ACHN (cell line): Measurements from ENCODE around the gene APBB2.
"Not testable (repeated sequence)": the region's sequence is repeated elsewhere in the genome, so short reads cannot be mapped to it uniquely, and the experiment has no call there.

Experiments
- DNase-seq: peaks from one replicate; pipeline ENCODE4 v3.0.0-alpha.2; 2015
- in situ Hi-C: cut with HindIII; loops from 2 replicates; pipeline ENCODE4 v1.10.0; 2017; ENCODE audit warnings: low sequenced_read_pairs, low pct_ligation_motif_present, low pct_unique_long_range_greater_than_20kb

The APBB2 gene

GRCh38 chr4:41060352-41061334 lies 153.7 kb downstream of the APBB2 start:
- no peak for DNase-seq
- in situ Hi-C loops: no loop called here

GRCh38 chr4:41059411-41059810 lies 154.9 kb downstream of the APBB2 start:
- DNase-seq, in situ Hi-C loops: not testable (repeated sequence)

- in situ Hi-C loops: no loop called here
- DNase-seq: no peak
These were observed 155.9 kb downstream of the APBB2 start for GRCh38 chr4:41058426-41058825.

DNA sequence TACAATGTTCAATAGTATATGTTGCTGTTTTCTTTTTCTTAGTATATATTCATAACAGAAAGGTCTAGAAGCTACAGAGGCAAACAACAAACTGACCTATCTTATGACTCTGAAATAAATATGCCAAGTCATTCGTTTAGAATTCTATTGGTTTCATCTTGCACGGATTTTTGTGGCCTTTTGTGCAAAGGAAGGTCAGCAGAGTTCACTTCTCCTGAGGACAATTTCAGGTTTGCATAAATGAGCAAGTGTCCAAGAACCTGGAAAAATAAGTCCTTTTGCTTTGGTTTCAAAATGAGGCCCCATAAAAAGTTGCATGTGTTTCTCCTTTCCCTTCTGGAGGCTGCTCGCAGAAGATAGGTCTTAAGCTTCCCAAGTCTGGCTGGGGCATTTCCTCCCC lies 156.9 kb downstream of the APBB2 start:
- DNase-seq: no peak
- in situ Hi-C loops: no loop called here

DNA sequence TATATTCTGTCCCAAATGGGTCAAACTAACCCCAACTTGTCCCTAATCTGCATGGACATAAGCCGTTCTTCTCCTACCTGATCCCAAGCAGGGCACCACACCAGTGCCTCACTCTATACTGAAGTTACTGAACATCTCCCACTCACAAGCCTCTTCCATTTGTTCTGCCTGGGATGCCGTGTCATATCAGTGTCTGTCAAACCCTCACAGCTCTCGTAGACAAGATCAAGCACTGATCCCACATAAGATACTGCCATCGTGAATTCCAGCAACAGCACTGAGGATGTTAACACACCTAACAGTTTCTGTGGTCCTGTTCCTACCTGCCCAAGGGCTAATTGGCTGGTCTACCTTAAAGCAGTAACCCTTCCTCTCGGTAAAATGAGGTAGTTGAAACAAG lies 162.1 kb downstream of the APBB2 start:
- no peak for DNase-seq
- in situ Hi-C loops: no loop called here

- in situ Hi-C loops: no loop called here
- no peak for DNase-seq
These were observed 163.2 kb downstream of the APBB2 start for GRCh38 chr4:41050880-41051775.

DNA sequence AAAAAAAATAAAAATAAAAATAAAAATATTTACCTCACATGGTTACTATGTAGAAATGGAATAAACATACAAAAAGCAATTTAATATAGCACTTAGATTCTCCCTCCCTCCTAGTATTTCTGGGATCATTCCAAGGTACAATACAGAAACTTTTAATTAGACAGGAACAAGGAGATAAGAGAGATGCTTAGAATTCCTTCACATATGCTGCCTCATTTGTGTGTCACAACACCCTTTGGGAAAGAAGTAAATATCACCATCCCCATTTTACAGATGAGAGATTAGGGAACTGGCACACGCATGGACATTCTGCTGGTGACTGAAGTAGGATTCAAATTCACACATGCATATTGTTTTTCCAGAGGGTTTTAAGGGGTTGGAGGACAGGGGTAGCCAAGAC lies 164.2 kb downstream of the APBB2 start:
- DNase-seq: no peak
- in situ Hi-C loops: no loop called here

- DNase-seq, in situ Hi-C loops: not testable (repeated sequence)
These were observed 165.2 kb downstream of the APBB2 start for GRCh38 chr4:41049176-41049575.

GRCh38 chr4:41044791-41045190 lies 169.6 kb downstream of the APBB2 start:
- in situ Hi-C loops: no loop called here

GRCh38 chr4:41044165-41044564 lies 170.2 kb downstream of the APBB2 start:
- in situ Hi-C loops: no loop called here
- peak; percentile 8 for DNase-seq

More at GRCh38 chr4:41044791-41045190, 169.6 kb downstream of the APBB2 start:
- DNase-seq: no peak

DNA sequence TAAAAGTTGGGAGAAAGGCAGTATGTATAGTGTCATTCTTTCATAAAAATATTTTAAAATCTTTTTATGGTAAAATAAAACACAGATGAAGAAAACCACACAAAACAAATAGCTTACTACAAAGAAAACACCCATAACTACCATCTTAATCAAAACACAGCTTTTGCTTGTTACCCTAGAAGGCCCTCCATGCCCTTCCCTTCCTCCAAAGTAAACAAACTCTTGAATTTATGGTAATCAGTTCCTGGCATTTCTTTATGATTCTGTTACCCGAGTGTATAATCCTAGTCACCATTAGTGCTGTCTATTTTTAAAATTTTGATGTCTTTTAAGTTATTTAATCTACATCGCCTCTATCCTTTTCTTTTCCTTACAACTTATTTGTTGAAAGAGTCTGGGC lies 170.9 kb downstream of the APBB2 start:
- DNase-seq: no peak
- in situ Hi-C loops: no loop called here

DNA sequence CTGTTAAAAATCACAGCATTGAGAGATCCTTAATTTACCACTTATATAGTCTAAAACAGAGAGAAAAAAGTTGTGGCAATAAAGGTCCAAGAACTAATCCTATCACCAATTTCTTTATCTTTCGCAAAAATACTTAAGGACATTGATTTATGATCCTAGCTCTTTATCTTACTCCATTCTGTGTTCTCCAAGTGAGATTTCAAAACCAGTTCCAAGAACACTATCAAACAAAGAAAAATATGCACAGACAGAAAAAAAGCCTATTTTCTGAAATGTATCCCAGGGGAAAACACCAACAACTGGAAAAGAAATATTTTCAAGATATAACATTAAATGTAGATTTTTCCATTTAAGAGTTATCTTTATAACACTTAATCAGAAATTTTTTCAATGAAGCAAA lies 172.8 kb downstream of the APBB2 start:
- DNase-seq: no peak
- in situ Hi-C loops: no loop called here

GRCh38 chr4:41039317-41039716 lies 175.0 kb downstream of the APBB2 start:
- DNase-seq: no peak

DNA sequence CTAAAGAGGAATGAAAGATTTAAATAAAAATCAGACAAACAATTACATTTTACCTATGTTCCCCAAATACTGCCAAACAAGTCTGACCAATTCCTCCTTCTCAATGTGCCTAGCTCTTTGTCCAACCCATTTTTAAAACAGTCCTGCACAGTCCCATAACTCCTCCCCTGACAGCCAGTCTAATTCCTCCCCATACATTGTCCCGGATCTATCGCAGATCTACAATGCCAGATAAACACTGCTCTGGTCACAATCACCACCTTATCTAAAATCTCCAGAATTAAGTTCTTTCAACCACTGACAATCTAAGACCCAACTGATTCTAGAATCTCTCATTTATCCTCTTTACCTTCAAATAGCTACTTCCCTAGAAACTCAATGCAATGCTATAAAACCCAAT lies 176.0 kb downstream of the APBB2 start:
- in situ Hi-C loops: no loop called here
- no peak for DNase-seq

More at GRCh38 chr4:41039317-41039716, 175.0 kb downstream of the APBB2 start:
- in situ Hi-C loops: no loop called here

DNA sequence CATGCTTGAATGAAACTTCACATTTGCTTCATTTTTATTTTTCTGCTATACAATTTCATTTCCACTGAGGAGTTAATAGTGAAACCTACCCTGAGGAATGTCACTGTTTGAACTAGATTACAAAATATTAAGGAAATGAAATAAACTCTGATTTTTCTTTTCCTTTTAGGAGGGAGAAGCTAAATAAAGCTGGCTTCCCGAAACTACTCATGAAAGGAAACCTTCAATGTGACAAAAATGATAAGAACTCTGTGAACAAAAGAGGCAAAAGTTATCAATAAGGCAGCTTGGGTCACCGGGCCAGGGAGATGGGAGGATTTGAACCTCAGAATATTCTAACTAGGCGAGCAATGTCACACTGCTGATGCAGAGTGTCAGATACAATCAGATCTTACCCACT lies 185.2 kb downstream of the APBB2 start:
- DNase-seq: no peak
- in situ Hi-C loops: no loop called here

- no peak for DNase-seq
- in situ Hi-C loops: no loop called here
These were observed 185.8 kb downstream of the APBB2 start for GRCh38 chr4:41028392-41029076.

DNA sequence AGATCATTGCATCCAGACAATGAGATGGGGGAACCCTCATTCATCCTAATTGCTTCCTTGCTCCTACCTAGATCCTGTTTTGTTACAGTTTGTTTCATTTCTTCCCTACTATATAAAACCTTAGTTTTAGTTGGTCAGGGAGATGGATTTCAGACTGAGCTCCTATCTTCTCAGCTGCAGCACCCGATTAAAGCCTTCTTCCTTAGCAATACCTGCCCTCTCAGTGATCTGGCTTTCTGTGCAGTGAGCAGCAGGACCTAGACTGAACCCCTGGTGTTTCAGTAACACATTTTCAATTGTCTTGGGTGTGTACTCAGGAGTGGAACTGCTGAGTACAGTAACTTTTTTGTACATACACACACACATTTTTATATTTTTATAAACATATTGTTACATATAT lies 187.4 kb downstream of the APBB2 start:
- in situ Hi-C loops: no loop called here
- DNase-seq: no peak

- no peak for DNase-seq
- in situ Hi-C loops: no loop called here
These were observed 188.5 kb downstream of the APBB2 start for GRCh38 chr4:41025824-41026223.
